GM19043 (cell line): ENCODE measurements around the gene IBA57.
"Not testable (repeated sequence)": the region's sequence is repeated elsewhere in the genome, so short reads cannot be mapped to it uniquely, and the experiment has no call there.

ENCODE experiments used
- ATAC-seq: cut with Tn5 transposase; IDR thresholded peaks from one replicate; pipeline ENCODE4 v1.9.1; 2021; ENCODE audit warnings: low read depth; ENCODE audit not compliant: unreplicated experiment

The IBA57 gene

DNA sequence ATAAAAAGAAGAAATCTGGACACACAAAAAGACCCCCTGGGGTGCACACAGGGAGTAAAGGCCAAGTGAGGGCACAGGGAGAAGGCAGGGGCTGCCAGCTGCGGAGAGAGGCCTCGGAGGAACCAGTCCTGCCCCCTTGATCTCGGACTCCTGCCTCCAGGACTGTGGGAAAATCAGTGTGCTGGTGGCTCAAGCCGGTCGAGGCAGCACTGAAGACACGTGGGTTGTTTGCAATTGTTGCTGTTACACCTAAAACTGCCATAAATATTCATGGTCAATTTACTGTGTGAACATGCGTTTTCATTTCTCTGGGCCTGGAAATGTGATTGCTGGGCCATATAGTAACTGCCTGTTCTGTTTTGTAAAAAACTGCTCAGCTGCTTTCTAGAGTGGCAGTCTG is 18.5 kb downstream of the IBA57 start:
- no peak for ATAC-seq

DNA sequence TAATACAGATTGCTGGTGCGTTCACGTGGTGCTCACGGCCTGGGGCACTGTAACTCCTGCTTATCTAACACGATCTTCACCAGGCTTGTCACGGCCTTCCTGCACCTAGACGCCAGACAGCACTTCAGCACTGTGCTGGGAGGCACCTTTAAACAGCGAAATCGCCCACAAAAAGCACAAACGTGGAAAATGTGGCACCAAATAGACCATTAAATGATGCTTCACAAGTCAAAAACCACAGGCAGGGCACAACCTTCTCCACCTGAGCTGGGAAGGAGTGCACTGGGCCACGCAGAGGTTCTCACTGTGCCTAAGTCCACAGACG is 20.0 kb downstream of the IBA57 start:
- no peak for ATAC-seq

DNA sequence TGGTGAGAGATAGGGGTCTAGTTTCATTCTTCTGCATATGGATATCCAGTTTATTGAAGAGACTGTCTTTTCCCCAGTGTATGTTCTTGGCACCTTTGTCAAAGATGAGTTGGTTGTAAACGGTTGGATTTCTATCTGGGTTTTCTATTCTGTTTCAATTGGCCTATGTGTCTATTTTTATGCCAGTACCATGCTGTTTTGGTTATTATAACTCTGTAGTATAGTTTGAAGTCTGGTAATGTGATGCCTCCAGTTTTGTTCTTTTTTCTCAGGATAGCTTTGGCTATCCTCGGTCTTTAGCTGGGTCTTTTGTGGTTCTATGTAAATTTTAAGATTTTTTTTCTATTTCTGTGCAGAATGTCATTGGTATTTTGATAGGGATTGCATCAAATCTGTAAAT is 22.6 kb downstream of the IBA57 start:
- ATAC-seq = not testable (repeated sequence)

DNA sequence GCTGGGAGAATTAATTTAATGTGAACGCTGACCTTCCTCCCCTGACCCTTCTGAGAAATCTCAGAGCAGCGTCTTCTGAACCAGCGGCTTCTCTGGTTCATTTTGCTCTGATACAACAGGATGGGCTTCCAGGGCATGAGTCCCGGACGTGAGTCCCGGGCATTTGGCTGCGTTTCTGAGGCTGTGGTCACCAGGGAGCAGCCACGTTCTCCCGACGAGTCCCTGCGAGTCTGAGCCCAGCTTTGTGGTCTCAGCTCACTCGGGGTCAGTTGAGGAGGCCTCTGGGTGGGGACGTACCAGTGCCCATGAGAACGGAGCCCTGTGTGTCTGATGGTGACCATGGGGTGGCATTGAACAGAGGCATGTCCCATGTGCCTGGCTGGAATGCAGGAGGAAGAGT is 24.6 kb downstream of the IBA57 start:
- no peak for ATAC-seq

DNA sequence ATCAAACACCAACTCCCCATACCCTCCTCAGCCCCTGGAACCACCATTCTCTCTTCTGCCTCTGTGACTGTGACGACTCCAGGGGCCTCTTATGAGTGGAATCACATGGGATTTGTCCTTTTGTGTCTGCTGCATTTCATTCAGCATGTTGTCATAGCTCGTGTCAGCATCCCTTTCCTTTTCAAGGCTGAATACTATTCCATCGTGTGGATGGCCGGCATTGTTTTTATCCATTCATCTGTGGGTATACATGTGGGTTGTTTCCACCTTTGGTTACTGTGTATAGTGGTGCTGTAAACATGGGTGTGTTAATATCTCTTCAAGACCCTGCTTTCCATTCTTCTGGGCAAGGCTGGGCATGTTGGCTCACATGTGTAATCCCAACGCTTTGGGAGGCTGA is 25.2 kb downstream of the IBA57 start:
- ATAC-seq = no peak

DNA sequence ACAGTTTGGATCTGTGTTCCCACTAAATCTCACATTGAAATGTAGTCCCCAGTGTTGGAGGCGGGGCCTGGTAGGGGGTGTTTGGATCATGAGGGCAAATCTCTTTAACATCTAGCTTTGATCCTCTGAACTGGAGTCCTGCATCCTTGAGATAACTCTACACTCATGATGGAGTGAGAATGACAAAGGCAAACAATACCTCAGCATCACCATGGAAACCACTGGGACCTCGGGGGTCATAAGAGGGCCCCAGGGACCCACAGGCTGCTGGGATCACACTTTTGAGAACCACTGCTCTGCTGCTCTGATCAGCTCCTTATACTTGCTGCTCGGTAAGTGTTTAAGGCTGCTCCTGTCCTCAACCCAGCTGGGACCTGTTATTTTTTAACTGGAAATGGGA is 28.8 kb downstream of the IBA57 start:
- no peak for ATAC-seq

DNA sequence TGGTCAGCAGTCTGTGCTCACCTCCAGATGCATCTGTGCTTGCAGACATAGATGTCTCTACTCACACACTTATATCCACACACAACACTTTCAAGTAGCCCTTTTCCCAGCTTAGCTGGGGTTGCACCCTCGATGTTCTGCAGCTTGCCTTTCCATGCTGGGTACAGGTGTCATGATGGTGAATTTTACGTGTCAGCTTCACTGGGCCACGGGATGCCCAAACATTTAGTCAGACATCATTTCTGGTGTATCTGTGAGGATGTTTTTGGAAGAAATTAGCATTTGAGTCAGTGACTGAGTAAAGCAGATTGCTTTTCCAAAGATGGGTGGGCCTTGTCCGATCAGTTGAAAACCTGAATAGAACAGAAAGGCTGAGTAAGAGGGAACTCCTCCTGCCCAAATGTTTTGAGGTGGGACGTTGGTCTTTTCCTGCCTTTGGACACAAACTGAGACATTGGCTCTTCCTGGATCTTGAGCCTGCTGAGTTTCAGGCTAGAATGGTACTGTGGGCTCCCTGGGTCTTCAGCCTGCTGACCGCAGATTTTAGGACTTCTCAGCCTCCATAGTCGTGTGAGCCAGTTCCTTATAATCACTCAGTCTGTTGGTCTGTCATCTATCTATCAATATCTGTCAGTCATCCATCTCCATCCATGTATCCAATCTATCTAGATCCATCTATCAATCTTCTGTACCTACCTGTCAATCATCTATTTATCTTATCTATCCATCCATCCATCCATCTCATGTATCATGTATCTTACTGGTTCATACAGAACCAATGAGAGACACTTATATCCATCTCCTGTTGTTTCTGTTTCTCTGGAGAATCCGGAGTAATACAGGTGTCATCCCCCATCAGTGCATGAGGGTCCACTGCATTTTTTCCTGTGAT is 29.6 kb downstream of the IBA57 start:
- no peak for ATAC-seq

DNA sequence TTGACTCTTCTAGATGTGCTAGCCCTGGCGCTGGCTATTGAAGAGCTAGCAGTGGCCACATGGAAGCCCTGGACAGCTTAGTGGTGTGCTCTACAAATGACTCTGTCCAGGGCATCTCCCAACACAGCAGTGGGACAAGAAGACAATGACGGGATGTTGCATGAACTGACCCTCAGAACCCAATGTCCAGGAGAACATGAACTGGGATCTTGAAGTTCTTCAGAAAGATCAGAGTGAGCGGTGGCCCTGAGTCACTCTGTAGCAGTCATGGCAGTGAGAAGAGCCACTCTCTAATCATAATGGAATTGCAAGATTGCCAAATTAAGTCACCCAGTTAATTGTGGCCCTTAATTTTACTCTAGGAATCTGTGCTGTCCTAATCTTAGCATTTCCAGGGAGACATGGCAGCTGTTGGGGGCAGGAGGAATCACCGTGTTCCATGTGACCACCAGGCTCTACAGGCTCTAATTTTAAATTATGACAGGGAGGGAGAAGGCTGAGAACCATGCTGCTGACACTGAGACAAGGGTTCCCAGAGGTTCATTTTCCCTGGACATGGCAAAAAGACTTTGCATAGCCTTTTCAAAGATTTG is 32.0 kb downstream of the IBA57 start:
- ATAC-seq = no peak

DNA sequence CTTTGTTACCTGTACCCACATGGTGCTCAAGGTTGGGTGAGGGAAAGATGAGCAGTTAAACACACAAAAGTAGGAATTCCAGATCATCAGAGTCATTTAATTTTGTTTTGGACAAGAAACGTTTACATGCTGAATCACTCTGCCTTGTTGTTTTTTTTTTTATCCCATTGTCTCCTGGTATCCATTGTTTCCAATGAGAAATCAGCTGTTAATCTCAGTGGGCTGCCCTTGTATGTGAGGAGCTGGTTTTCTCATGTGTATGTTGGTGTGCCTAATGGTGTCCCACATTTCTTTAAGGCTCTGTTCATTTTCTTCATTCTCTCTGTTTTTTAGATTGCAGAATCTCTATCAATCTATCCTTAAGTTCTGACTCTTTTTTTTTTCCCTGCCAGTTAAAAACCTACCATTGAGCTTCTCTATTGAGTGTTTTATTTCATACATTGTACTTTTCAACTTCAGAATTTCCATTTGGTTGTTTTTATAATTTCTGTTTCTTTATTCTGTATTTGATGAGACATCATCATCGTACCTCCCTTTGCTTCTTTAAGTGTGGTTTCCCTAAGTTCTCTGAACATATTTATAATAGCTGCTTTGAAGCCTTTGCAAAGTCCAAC is 33.5 kb downstream of the IBA57 start:
- no peak for ATAC-seq

DNA sequence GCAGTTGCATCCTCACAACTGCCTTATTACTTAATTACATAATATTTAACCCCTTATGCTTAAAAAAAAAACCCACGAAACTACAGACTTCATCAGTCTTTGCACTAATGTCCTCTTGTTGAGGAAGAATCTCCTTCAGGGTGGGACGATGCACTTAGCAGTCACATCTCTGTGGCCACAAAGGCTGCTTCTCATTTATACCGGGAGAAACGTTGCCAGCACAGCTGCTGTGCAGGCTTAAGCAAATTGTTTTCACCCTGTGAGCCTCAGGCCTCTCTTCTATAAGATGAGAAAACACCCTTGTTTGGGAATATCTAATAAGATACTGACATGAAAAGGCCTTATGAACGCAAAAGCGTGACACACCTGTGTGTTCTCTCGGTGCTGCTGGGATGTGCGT is 39.4 kb downstream of the IBA57 start:
- no peak for ATAC-seq

DNA sequence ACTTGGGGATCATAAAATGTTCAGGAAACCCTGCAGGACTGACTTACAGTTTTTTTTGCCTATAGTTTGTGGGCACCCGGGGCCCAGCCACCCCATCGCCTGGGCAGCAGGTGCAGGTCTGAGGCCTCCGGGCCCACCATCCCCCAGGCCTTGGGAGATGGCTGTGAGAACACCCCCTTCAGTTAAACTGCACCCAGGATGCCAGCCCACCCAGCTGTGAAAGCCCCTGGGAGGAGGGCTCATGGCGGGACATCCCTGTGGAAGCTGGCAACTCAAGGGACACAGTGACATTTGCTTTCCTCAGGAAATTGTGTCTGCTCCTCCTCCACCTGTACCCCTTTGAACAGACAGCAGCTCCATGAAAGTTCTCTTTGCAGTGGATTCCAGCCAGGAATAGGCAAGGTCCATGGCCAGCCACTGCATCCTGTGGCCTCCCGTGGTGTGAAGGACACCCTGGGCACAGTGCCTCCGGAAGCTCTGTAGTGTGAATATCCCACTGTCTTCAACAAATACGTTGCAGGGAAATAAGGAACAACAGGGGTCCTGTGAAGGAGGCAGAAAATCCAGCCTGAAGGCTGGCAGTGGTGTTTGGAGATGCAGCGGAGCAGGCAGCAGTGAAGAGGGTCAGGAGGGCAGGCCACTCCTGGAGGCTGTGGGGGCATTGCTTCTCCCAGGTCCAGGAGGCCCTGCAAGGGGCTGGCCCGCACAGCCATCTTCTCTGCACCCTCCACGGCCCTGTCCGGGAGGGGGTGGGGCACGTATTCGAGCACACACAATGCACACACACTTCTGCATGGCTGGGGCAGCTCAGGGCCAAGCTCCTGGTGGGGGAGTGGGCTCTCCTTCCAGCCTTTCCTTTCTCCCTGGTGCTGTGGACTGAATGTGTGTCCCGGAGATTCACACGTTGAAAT is 40.2 kb downstream of the IBA57 start:
- ATAC-seq = no peak

DNA sequence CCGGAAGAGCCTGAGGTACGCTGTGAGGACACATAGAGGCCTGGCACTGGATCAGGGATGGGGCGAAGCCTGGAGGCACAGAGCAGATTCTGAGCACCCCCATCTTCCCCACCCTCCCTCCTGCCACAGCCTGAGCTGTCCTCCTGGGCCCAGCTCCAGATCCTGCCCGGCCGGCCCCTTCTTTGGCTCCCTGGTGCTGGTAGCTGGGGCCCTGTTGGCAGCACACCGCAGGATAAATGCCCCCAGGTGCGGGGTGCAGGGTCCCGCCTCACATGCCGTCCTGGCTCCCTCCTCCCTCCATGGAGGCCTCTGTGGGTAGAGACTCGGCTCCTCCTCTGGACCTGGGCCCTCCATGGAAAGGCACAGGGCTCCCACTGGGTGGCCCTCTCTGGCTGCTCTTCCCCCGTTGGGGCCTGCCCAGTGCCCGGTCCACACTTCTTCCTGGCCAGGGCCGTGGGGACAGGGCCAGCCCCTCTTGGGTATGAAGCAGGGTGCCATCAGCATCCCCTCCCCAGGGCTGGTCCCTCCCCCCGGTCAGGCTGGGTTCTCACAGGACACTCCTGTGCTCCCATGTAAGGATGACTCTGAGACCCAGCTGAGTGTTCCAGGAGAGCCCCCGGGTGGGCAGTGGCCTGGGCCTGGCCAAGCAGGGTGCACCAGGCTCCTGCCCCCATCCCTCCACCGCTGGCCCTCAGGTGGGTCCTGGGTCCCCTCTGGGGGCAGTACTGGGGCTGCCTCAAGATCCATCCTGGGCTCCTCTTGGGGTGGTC is 41.2 kb downstream of the IBA57 start:
- no peak for ATAC-seq

DNA sequence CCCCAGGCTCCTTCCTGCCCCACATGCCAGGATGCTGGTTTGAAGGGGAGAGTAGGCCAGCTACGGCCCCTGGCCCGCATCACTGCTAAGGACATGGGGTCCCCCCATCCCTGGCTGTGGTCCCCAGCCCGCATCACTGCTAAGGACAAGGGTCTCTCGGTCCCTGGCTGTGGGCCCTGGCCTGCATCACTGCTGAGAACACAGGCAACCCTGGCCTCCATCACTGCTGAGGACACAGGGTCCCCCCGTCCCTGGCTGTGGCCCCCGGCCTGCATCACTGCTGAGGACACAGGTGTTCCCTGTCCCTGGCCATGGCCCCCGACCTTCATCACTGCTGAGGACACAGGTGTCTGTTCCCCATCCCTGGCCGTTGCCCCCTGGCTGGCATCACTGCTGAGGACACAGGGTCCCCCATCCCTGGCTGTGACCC is 41.8 kb downstream of the IBA57 start:
- no peak for ATAC-seq

DNA sequence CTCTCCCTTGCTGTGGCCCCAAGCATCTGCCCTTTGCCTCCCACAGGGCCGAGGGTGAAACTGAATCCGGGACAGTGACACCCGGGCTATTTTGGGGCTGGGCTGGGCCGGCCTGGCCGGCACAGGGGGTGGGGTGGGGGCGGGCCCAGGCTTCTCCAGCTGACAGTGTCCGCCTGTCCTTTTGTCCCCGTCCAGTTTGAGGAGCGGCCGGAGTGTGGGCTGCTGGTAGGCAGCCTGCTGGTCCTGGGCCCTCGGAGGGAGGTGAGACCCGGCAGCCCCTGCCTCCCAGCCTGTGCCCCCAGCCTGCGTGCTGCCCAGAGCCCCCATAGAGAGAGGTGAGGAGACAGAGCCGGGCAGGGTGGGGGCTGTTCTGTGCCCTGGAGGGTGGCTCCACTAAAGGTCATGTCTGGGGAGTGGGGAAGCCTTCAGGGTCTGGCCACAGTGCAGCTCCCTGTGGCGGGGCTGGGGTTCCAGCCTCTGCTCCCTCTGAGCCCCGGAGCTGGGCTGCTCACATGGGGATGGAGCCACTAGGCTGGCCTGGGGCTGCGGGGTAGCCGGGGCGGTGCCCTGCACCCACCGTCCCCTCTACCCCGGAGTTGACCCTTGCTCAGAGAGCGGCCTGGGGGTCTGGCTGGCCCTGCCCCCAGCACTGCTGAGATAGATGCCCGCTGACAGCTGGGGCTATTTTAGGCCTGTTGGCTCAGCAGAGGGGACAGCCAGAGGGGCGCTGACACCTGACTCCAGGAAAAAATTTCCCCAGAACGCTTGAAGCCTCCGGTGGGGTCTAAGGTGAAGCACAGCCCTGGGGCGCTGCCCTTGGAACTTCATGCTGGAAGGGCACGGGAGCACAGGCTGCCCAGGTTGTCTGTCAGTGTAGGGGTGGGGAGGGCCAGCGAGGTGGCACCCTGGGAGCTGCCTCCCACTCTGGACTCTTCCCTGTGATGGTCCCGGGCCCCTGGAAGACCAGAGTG is 42.5 kb downstream of the IBA57 start, which contains the start of gene OBSCN:
Gene OBSCN, plus strand, starts transcription at position 194 of the 971 bp plus-strand sequence. CDS start 3,740 bp downstream, outside the sequence.
- no peak for ATAC-seq

DNA sequence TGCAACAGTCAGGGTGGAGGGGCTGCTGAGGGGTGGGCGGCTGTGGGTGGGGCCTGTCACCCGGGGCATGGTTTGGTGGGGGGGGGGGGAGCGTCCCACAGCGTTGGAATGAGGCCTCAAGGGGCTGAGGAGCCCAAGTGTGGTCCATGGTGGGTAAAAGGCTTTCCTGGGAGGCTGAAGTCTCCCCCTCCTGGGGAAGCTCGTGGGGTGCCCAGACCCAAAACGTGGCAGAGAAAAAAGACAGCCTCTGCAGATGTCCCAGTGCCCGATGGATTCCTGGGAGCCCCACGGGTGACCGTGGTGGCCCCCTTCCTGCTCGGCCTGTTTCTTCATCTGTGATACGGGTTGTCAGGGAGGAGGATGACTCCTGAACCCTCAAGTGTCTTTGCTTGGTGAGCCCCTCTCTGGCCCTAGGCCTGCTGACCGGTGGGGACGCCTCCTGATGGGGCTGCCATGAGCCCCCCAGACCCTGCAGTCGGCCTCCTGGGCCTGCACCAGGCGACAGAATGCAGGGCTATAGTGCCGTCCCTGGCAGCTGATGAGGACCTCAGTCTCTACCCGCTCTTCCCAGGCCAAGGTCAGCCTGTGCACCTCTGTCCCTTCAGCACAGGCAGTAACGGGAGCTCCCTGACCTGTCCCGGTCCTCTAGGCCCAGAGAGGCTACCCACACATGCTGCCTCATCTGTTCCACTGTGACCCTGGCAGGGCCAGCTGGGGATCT is 43.4 kb downstream of the IBA57 start:
- ATAC-seq = no peak

DNA sequence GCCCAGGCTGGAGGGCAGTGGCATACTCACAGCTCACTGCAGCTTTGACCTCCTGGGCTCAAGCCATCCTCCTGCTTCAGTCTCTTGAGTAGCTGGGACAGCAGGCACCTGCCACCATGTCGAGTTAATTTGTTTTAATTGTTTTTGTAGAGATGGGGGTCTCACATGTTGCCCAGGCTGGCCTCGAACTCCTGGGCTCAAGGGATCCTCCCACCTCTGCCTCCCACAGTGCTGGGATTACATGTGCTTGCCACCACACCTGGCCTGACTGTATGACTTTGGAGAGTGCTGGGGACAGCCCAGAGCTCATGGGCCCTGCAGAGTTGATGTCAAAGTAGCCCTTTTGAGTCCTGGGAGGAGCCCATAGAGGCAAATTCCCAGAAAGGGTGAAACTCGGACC is 44.1 kb downstream of the IBA57 start:
- ATAC-seq = no peak

DNA sequence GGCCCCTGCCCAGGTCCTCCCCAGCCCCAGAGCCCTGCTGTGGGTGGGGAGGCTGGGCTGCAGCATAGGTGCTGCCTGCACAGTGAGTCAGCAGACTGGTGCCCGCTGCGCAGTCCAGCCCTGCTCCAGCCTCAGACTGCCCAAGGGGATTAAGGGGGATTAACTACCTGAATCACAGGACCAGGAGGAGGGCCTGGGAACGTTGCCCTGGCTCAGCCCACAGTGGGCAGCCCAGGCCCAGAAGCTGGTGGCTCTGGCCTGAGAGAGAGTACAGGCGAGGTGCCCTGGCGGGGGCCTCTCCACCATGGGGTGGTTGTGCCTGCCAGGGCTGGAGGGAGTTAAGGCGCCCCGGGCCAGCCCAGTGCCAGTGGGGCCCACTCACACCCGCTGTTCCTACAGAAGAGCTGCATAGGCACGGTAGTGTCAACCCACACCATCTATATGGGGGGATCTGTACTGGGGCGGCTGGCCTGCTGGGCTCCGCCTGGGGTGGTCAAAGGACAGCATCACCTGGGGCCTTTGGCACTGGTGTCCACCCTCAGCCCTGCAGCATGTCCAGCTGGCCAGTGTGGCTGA is 44.6 kb downstream of the IBA57 start:
- no peak for ATAC-seq
